ENCODE results near the gene VSIG10.

Gene VSIG10

DNA sequence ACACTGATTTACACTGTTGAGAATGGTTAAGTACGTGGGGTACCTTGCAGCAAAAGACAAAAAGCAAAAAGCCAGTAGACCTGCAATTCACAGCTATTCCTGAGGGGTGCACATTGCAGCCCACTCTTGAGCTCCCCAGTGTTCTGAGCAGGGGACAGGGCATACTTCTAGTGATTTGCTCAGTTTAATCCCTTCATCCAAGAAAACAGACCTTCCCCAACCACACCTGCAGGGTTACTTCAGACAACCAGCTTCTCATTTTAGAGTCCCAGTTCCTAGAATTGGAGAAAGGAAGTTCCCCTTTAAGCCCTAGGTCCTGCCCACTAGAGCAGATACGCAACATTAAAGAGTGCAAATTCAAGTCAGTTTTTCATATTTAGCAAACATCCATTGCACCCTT, 39.2 kb downstream of the VSIG10 start:
- no CpG with 5 or more reads among the region's 2 CpGs for WGBS, 2 donors (ENCODE audit: extremely low coverage in 2 of 2, insufficient read length in 2 of 2, insufficient replicate concordance in 1 of 2)
- no peaks in the 10 kb centered on the region for H3K79me1 ChIP-seq (ENCODE audit: low read depth, low read length)
- H3K27me3 ChIP-seq (ENCODE audit: control insufficient read depth in 3 of 3, insufficient read depth in 3 of 3, low read depth in 1 of 3, low read length in 3 of 3), result no peaks in the 10 kb centered on the region
- no peak overlapping the region for H2BK120ac ChIP-seq (ENCODE audit: low read depth, low read length)
- no peak overlapping the region for H2BK15ac ChIP-seq (ENCODE audit: low read length)
- H3K9ac ChIP-seq (ENCODE audit: low read depth, low read length, poor library complexity), result no peak overlapping the region
- H2BK12ac ChIP-seq (ENCODE audit: low read length), result no peak overlapping the region
- H3K4me1 ChIP-seq (ENCODE audit: control insufficient read depth in 2 of 2, insufficient read depth in 1 of 2, low read depth in 1 of 2, low read length in 2 of 2), result peaks cover 4 to 9% of the 10 kb centered on the region in 2 donors
- H2BK5ac ChIP-seq (ENCODE audit: low read length), result no peak overlapping the region
- peaks cover 2 to 32% of the 10 kb centered on the region in 2 donors for H3K36me3 ChIP-seq (replicated peaks in 1 of 2; ENCODE audit: control insufficient read depth in 2 of 2, insufficient read depth in 2 of 2, low read length in 2 of 2)
- H3K9me3 ChIP-seq (replicated peaks in 1 of 2; ENCODE audit: control insufficient read depth in 2 of 2, insufficient read depth in 1 of 2, low read depth in 1 of 2, low read length in 2 of 2), result peaks cover 0 to 4% of the 10 kb centered on the region in 2 donors
- no peak overlapping the region for H4K91ac ChIP-seq (ENCODE audit: low read depth, low read length, poor library complexity)
- no peak overlapping the region for H3K4me2 ChIP-seq (ENCODE audit: insufficient read depth, low read length, poor library complexity, severe bottlenecking)
- no peak for DNase-seq (ENCODE audit: low spot score)
- H2AFZ ChIP-seq (ENCODE audit: low read length), result no peak overlapping the region
- no peak overlapping the region for H3K14ac ChIP-seq (ENCODE audit: low read length)
- H2AK5ac ChIP-seq (ENCODE audit: low read depth, low read length), result no peak overlapping the region
- H4K8ac ChIP-seq (ENCODE audit: low read depth, low read length), result no peak overlapping the region
- H3K23ac ChIP-seq (ENCODE audit: low read depth, low read length, poor library complexity), result no peak overlapping the region
- no peak overlapping the region for H3K4ac ChIP-seq (ENCODE audit: low read length)
- H3K27ac ChIP-seq (replicated peaks; ENCODE audit: low read length), result no peak overlapping the region
- no peak overlapping the region for H3K18ac ChIP-seq (ENCODE audit: low read length)
- no peak overlapping the region for H3K4me3 ChIP-seq (ENCODE audit: low read length in 2 of 2)

DNA sequence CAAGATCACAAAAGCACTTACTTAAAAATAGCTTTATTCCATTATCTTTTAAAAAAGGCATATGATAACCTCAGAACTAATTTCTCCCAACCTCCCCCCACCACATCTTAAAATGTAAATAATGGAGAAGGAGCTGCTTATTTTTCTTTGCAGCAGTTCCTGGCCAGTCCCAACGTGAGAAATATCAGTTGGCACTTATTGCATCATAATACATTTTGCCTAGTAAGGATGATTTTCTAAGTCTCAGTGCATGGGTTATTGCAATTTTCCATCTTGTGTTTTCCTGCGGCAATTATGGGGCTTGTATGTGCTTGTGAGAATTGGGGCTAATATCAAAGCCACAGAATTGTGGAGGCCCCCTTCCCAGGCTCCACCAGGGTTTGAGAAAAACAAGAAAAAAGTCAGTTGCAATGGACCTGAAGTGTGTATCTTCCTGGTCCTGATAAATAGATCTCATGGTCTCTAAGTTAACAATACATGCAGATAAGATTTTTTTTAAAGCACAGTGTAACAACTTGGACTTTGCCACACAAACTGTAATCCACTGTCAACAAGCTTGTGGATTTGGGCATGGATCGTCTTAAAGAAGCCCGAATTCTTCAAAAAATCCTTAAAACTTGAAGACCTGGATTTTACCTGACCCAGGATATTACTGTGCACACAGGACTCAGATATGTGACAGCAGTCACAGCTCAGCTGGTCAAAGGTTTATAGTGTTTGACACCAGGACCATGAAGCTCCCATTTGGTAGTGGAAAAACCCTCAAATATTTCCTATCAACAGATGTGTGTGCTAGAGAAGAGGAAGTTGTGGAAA, 40.0 kb downstream of the VSIG10 start:
- peaks cover 4 to 9% of the 10 kb centered on the region in 2 donors for H3K4me1 ChIP-seq (ENCODE audit: control insufficient read depth in 2 of 2, insufficient read depth in 1 of 2, low read depth in 1 of 2, low read length in 2 of 2)
- no peaks in the 10 kb centered on the region for H3K79me1 ChIP-seq (ENCODE audit: low read depth, low read length)
- no peak overlapping the region for H3K18ac ChIP-seq (ENCODE audit: low read length)
- H3K27ac ChIP-seq (replicated peaks; ENCODE audit: low read length), result no peak overlapping the region
- no peak overlapping the region for H2AFZ ChIP-seq (ENCODE audit: low read length)
- no peak overlapping the region for H3K4ac ChIP-seq (ENCODE audit: low read length)
- WGBS, 2 donors (ENCODE audit: extremely low coverage in 2 of 2, insufficient read length in 2 of 2, insufficient replicate concordance in 1 of 2), result no CpG with 5 or more reads among the region's 4 CpGs
- no peak overlapping the region for H2BK12ac ChIP-seq (ENCODE audit: low read length)
- no peak for DNase-seq (ENCODE audit: low spot score)
- no peak overlapping the region for H3K4me3 ChIP-seq (ENCODE audit: low read length in 2 of 2)
- H3K14ac ChIP-seq (ENCODE audit: low read length), result no peak overlapping the region
- peaks cover 2 to 35% of the 10 kb centered on the region in 2 donors for H3K36me3 ChIP-seq (replicated peaks in 1 of 2; ENCODE audit: control insufficient read depth in 2 of 2, insufficient read depth in 2 of 2, low read length in 2 of 2)
- H3K27me3 ChIP-seq (ENCODE audit: control insufficient read depth in 3 of 3, insufficient read depth in 3 of 3, low read depth in 1 of 3, low read length in 3 of 3), result no peaks in the 10 kb centered on the region
- H4K91ac ChIP-seq (ENCODE audit: low read depth, low read length, poor library complexity), result no peak overlapping the region
- H4K8ac ChIP-seq (ENCODE audit: low read depth, low read length), result no peak overlapping the region
- no peak overlapping the region for H3K4me2 ChIP-seq (ENCODE audit: insufficient read depth, low read length, poor library complexity, severe bottlenecking)
- no peak overlapping the region for H3K9ac ChIP-seq (ENCODE audit: low read depth, low read length, poor library complexity)
- peaks cover 0 to 4% of the 10 kb centered on the region in 2 donors for H3K9me3 ChIP-seq (replicated peaks in 1 of 2; ENCODE audit: control insufficient read depth in 2 of 2, insufficient read depth in 1 of 2, low read depth in 1 of 2, low read length in 2 of 2)
- H2AK5ac ChIP-seq (ENCODE audit: low read depth, low read length), result no peak overlapping the region
- H3K23ac ChIP-seq (ENCODE audit: low read depth, low read length, poor library complexity), result no peak overlapping the region
- no peak overlapping the region for H2BK15ac ChIP-seq (ENCODE audit: low read length)
- H2BK120ac ChIP-seq (ENCODE audit: low read depth, low read length), result no peak overlapping the region
- no peak overlapping the region for H2BK5ac ChIP-seq (ENCODE audit: low read length)

DNA sequence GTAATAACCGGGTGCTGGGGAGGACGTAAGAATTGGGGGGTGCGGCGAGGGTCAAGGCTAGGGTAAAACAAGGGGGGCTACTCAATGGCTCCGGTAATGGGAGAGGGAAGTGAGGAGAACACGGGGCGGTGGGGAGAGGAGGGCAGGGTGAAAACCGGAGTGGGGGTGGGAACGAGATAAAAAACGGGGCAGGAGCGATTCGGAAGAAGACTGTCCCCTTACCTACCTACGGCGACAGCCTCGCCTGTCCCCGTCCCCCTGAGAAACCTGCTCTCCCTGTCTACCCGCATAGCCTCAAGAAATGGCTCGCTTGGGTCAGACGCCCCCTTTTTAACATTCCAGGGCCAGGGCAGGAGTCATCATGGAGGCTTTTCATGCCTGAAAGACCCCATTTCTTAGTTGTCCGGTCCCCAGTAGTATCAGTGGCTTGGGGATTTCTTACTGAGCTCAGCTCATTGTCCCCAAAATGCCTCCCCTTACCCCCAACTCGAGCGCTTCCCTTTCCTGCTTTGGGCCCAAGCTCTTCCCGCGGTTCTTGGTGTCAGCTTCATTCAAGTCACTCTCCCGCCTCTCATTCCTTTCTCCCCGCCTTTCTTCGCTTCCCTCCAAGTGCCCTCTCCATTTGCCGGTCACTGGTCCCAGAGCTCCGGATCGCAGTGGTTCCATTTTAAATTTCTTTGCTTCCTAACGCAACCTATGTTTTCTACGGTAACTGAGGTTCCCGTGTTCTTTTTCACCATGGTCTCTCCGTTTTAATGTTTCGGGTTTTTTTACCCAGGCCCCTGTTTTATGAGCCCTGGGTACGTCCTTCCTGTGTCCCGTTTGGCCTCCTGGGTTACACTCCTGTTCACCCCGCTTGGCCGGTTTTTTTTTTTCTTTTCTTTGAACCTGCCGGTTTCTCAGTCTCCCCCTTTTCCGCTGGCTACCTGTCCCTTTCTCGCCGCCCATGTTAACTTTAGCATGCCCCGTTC, 41.7 kb downstream of the VSIG10 start:
- peaks cover 0 to 4% of the 10 kb centered on the region in 2 donors for H3K9me3 ChIP-seq (replicated peaks in 1 of 2; ENCODE audit: control insufficient read depth in 2 of 2, insufficient read depth in 1 of 2, low read depth in 1 of 2, low read length in 2 of 2)
- peak overlapping the region; percentile 59 for H2BK5ac ChIP-seq (ENCODE audit: low read length)
- no peak overlapping the region for H2BK12ac ChIP-seq (ENCODE audit: low read length)
- H3K4ac ChIP-seq (ENCODE audit: low read length), result peak overlapping the region; percentile 91
- no peak overlapping the region for H2BK120ac ChIP-seq (ENCODE audit: low read depth, low read length)
- peaks cover 0 to 32% of the 10 kb centered on the region in 2 donors for H3K36me3 ChIP-seq (replicated peaks in 1 of 2; ENCODE audit: control insufficient read depth in 2 of 2, insufficient read depth in 2 of 2, low read length in 2 of 2)
- peak overlapping the region; percentile 91 for H2AK5ac ChIP-seq (ENCODE audit: low read depth, low read length)
- DNase-seq (ENCODE audit: low spot score), result peak; percentile 35
- peak overlapping the region; percentile 65 for H3K27ac ChIP-seq (replicated peaks; ENCODE audit: low read length)
- peak overlapping the region; percentile 69 for H2AFZ ChIP-seq (ENCODE audit: low read length)
- peak overlapping the region; percentile 54 for H2BK15ac ChIP-seq (ENCODE audit: low read length)
- peak overlapping the region; percentile 69 for H3K23ac ChIP-seq (ENCODE audit: low read depth, low read length, poor library complexity)
- WGBS, 2 donors (ENCODE audit: extremely low coverage in 2 of 2, insufficient read length in 2 of 2, insufficient replicate concordance in 1 of 2), result no CpG with 5 or more reads among the region's 44 CpGs
- no peak overlapping the region for H4K8ac ChIP-seq (ENCODE audit: low read depth, low read length)
- H3K4me3 ChIP-seq (ENCODE audit: low read length in 2 of 2), result peak overlapping the region; percentile 75 to 91
- H3K4me1 ChIP-seq (ENCODE audit: control insufficient read depth in 2 of 2, insufficient read depth in 1 of 2, low read depth in 1 of 2, low read length in 2 of 2), result peaks cover 4 to 9% of the 10 kb centered on the region in 2 donors
- no peaks in the 10 kb centered on the region for H3K79me1 ChIP-seq (ENCODE audit: low read depth, low read length)
- H3K9ac ChIP-seq (ENCODE audit: low read depth, low read length, poor library complexity), result peak overlapping the region; percentile 92
- H4K91ac ChIP-seq (ENCODE audit: low read depth, low read length, poor library complexity), result no peak overlapping the region
- H3K27me3 ChIP-seq (ENCODE audit: control insufficient read depth in 3 of 3, insufficient read depth in 3 of 3, low read depth in 1 of 3, low read length in 3 of 3), result no peaks in the 10 kb centered on the region
- H3K18ac ChIP-seq (ENCODE audit: low read length), result peak overlapping the region; percentile 99
- peak overlapping the region; percentile 75 for H3K4me2 ChIP-seq (ENCODE audit: insufficient read depth, low read length, poor library complexity, severe bottlenecking)
- no peak overlapping the region for H3K14ac ChIP-seq (ENCODE audit: low read length)

Measured in neuronal stem cell (in vitro differentiated cells).